ENCODE data around the gene SLC38A10.

DNA sequence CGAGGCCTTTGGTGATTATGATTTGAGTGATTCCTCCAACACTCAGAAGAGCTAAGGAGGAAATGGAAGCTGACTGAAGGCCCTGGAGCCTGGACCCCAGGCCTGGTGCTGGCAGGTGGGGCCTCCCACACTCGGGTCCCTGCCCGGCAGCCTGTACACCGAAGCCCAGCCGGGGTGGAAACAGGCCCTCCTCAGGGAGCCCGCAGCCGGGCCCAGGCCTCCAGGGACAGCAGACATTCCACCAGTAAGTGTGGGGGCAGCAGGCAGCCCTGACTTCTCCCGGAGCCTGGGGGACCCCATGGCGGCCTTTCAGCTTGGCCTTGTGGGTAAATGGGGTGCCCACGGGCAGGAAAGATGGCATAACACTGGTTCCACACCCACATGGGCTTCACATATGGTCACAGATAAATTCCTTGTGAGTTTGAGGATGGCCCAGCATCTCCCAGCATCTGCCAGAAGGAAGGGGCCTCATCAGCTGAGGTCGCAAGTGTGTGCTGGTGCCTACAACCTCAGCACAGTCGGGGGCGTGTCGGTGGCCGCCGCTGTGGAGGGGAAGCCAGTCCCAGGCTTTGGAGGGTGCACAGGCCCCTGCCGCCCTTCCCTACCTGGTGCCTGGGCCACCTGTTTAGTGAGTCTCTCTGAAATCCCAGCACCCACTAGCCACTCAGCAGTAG is 29.2 kb upstream of the SLC38A10 start:
- TF ChIP-seq, protein P1, sequence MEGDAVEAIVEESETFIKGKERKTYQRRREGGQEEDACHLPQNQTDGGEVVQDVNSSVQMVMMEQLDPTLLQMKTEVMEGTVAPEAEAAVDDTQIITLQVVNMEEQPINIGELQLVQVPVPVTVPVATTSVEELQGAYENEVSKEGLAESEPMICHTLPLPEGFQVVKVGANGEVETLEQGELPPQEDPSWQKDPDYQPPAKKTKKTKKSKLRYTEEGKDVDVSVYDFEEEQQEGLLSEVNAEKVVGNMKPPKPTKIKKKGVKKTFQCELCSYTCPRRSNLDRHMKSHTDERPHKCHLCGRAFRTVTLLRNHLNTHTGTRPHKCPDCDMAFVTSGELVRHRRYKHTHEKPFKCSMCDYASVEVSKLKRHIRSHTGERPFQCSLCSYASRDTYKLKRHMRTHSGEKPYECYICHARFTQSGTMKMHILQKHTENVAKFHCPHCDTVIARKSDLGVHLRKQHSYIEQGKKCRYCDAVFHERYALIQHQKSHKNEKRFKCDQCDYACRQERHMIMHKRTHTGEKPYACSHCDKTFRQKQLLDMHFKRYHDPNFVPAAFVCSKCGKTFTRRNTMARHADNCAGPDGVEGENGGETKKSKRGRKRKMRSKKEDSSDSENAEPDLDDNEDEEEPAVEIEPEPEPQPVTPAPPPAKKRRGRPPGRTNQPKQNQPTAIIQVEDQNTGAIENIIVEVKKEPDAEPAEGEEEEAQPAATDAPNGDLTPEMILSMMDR (conservative IDR thresholded peaks at IDR 0.05; ENCODE audit: low read length), result no peak
- no peak for TF ChIP-seq EZH2phosphoT487 (IDR thresholded peaks at IDR 0.05; ENCODE audit: borderline replicate concordance, low read depth, low read length)

Data from OCI-LY7 (cell line).